Testis (tissue), 2 donors: ENCODE measurements around the gene TMED10.

Experiments
- POLR2A ChIP-seq: fragments of 450-650 bp; IDR thresholded peaks from one replicate; pipeline ENCODE4 v1.6.1; 2017; ENCODE audit warnings: antibody characterized with exemption, mild to moderate bottlenecking, moderate library complexity
- TF ChIP-seq, protein P1 (sequence below), 3 experiments: fragments of 450-650 bp in 2 of 3; fragments of 200-600 bp in 1 of 3; sonication (generic) in 1 of 3; IDR thresholded peaks; one replicate each; pipeline ENCODE4 v1.5.1; 2016 to 2019; ENCODE audit warnings: antibody characterized with exemption in 3 of 3, mild to moderate bottlenecking in 2 of 3, moderate library complexity in 1 of 3

DNA sequence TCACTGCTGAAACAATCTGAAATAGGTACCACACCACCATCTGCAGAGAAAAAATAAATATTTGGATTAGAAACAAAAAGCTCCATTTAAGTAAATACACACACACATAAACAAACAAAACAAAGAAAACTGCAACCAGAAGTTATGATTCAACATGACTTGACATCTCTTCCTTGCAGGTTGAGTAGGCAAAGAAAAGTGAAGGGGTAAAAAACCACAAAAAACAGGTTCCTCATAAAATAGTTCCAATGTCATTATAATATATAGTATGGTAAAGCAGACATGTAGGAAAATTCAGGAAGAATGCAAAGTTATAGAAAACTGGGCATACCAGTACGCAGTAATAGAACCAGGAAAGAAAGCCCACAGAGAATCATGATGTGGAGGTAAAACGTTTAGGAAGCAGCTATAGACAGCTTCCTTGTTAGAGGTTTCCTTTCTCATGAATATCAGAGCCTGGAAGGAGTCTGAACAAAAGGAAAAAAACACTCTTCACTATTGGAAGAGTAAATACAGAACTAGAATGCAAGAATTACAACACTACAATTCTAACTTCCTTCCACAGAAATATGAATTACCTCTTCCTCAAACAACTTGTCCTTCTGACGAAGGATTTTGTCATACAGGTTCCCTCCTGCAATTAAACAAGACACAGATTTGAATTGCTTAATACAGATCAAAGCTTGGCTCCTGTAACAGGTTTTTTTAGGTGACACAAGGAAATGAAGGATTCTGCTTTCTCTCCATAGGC, 55.7 kb downstream of the TMED10 start:
- TF ChIP-seq, protein P1, sequence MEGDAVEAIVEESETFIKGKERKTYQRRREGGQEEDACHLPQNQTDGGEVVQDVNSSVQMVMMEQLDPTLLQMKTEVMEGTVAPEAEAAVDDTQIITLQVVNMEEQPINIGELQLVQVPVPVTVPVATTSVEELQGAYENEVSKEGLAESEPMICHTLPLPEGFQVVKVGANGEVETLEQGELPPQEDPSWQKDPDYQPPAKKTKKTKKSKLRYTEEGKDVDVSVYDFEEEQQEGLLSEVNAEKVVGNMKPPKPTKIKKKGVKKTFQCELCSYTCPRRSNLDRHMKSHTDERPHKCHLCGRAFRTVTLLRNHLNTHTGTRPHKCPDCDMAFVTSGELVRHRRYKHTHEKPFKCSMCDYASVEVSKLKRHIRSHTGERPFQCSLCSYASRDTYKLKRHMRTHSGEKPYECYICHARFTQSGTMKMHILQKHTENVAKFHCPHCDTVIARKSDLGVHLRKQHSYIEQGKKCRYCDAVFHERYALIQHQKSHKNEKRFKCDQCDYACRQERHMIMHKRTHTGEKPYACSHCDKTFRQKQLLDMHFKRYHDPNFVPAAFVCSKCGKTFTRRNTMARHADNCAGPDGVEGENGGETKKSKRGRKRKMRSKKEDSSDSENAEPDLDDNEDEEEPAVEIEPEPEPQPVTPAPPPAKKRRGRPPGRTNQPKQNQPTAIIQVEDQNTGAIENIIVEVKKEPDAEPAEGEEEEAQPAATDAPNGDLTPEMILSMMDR (IDR thresholded peaks at IDR 0.05) = no peak
- no peak for TF ChIP-seq POLR2A
